OCI-LY1 (cell line): ENCODE data around the gene PKNOX2.

Experiments used
- CTCF ChIP-seq: fragments of 200-600 bp; sonication (generic), shearing (Covaris generic); IDR thresholded peaks from 2 replicates; pipeline ENCODE4 v1.5.1; 2017; ENCODE audit warnings: mild to moderate bottlenecking, antibody characterized with exemption, low read length, moderate library complexity, mixed read lengths
- EZH2 ChIP-seq: fragments of 200-600 bp; sonication (generic), shearing (Covaris generic); IDR thresholded peaks from 2 replicates; pipeline ENCODE4 v1.8.0; 2017; ENCODE audit warnings: borderline replicate concordance, mixed run types, mild to moderate bottlenecking, antibody characterized with exemption, low read length, moderate library complexity, mixed read lengths

GRCh38 chr11:125389339-125390166 is 225.0 kb downstream of the PKNOX2 start:
- TF ChIP-seq CTCF (no peak), EZH2 (no peak)
